ENCODE data around the gene LPAR2. TPM values are rescaled to one million over a fixed set of nuclear protein-coding genes. Genes with fewer than 3 reads are reported as not detected.

Gene LPAR2
- total and polyA plus RNA-seq, 2 experiments from 2014 or later: 39.4 to 63.1 TPM

- H3K4me3 Mint-ChIP-seq: peak overlapping the region; percentile 24; the same call in 2 of the 3 replicates
- no peaks in the 10 kb centered on the region for H3K9me2 ChIP-seq (ENCODE audit: insufficient read depth)
- H3K79me2 ChIP-seq (replicated peaks; ENCODE audit: insufficient read depth): no peaks in the 10 kb centered on the region
- peak overlapping the region; percentile 81 for H3K27ac ChIP-seq (ENCODE audit: low read depth)
- H3K4me1 Mint-ChIP-seq: peaks cover 24% of the 10 kb centered on the region
- H3K27me3 ChIP-seq (ENCODE audit: insufficient read depth): no peaks in the 10 kb centered on the region
- H2AFZ ChIP-seq: no peak overlapping the region; the same call in 1 of the 2 replicates
- H3K36me3 Mint-ChIP-seq (ENCODE audit: low read depth): no peaks in the 10 kb centered on the region
- H3K4me3 ChIP-seq: peak overlapping the region; percentile 18; the same call in 1 of the 2 replicates
- H3F3A ChIP-seq (replicated peaks; ENCODE audit: low read depth): peaks cover 8% of the 10 kb centered on the region
- no peaks in the 10 kb centered on the region; the same call in 1 of the 2 replicates for H4K20me1 ChIP-seq (replicated peaks; ENCODE audit: insufficient read depth)
- H3K9me3 Mint-ChIP-seq: no peaks in the 10 kb centered on the region
- no peaks in the 10 kb centered on the region for H3K36me3 ChIP-seq (ENCODE audit: insufficient read depth)
- peak overlapping the region; percentile 93 for H3K27ac Mint-ChIP-seq
- peaks cover 20% of the 10 kb centered on the region for H3K4me1 ChIP-seq (ENCODE audit: insufficient read depth)
- peak overlapping the region; percentile 65 for H3K4me2 ChIP-seq
- DNase-seq (ENCODE audit: low spot score) (peak; percentile 51), ATAC-seq (peak; percentile 84)
- peaks cover 4% of the 10 kb centered on the region for H3K27me3 Mint-ChIP-seq (ENCODE audit: insufficient read depth, low read depth, poor library complexity)
- TF ChIP-seq ZNF462 (CRISPR knock-in tag; IDR thresholded peaks at IDR 0.05) (no peak), ZNF114 (CRISPR knock-in tag; IDR thresholded peaks at IDR 0.05) (no peak), JUNB (IDR thresholded peaks at IDR 0.05; ENCODE audit: unreplicated experiment) (no peak), ETS1 (IDR thresholded peaks at IDR 0.05) (no peak), REST (IDR thresholded peaks at IDR 0.05; ENCODE audit: unreplicated experiment) (no peak)
Measured at GRCh38 chr19:19591133-19591825, 36.7 kb downstream of the LPAR2 start.

Measured in GM23338 (cell line).